Activated CD4-positive, alpha-beta T cell treated with anti-CD3 and anti-CD28 coated beads, Interleukin-2, amount 10 ng/mL, durations not matched to agents 7 days and 5 days (primary cell): ENCODE data around the gene SELENOS. TPM values are rescaled to one million over a fixed set of nuclear protein-coding genes. Genes with fewer than 3 reads are reported as not detected.

ENCODE experiments used
- CTCF ChIA-PET: fragments of 350-600 bp; sonication (Branson Sonifier 250); formaldehyde crosslinking; loops from one replicate; lab custom pipeline; 2021; ENCODE audit warnings: antibody characterized with exemption; lab: Charles Lee
- POLR2A ChIA-PET: fragments of 350-600 bp; sonication (Branson Sonifier 250); formaldehyde crosslinking; loops from one replicate; lab custom pipeline; 2021; ENCODE audit warnings: antibody characterized with exemption; lab: Charles Lee
- DNase-seq: peaks from one replicate; pipeline ENCODE4 v3.0.0-alpha.2; 2020
- H3K27ac Mint-ChIP-seq: one replicate; pipeline ENCODE4 v1.8.0; 2021; ENCODE audit warnings: mild to moderate bottlenecking, moderate library complexity, mixed read lengths
- H3K27me3 Mint-ChIP-seq: one replicate; pipeline ENCODE4 v1.8.0; 2021; ENCODE audit warnings: mixed read lengths
- H3K36me3 Mint-ChIP-seq: one replicate; pipeline ENCODE4 v1.8.0; 2021; ENCODE audit warnings: low read depth, mixed read lengths
- H3K4me1 Mint-ChIP-seq: one replicate; pipeline ENCODE4 v1.8.0; 2021; ENCODE audit warnings: mixed read lengths
- H3K4me3 Mint-ChIP-seq: one replicate; pipeline ENCODE4 v1.8.0; 2021; ENCODE audit warnings: mild to moderate bottlenecking, moderate library complexity, mixed read lengths
- H3K9me3 Mint-ChIP-seq: one replicate; pipeline ENCODE4 v1.8.0; 2021; ENCODE audit warnings: mixed read lengths
- total RNA-seq, 2 experiments: library from RNA; stranded (reverse); gene quantifications; one replicate each; pipeline ENCODE4 v1.2.3, GENCODE V29; 2021

The SELENOS gene
- total RNA-seq, 2 experiments from 2014 or later, result 29.1 to 29.7 TPM

GRCh38 chr15:101286471-101287114 is 9.3 kb upstream of the SELENOS start:
- no peak for DNase-seq
- no peaks in the 10 kb centered on the region for H3K27me3 Mint-ChIP-seq
- H3K36me3 Mint-ChIP-seq, result peaks cover 72% of the 10 kb centered on the region
- H3K9me3 Mint-ChIP-seq, result no peaks in the 10 kb centered on the region
- POLR2A ChIA-PET, result no interaction called here
- H3K4me1 Mint-ChIP-seq, result peaks cover 34% of the 10 kb centered on the region
- no peak overlapping the region for H3K4me3 Mint-ChIP-seq
- H3K27ac Mint-ChIP-seq, result peak overlapping the region; percentile 68
- CTCF ChIA-PET, result interaction anchor here (1.2 to 3.6 kb wide), 5 partner anchors 7 to 427 kb away, joined by 3 to 16 read pairs (median 3); no protein-coding TSS in a partner anchor

GRCh38 chr15:101283931-101284330 is 6.6 kb upstream of the SELENOS start:
- no peak for DNase-seq
- CTCF ChIA-PET, result interaction anchor here (0.6 to 1.6 kb wide), 7 partner anchors 10 to 934 kb away, joined by 3 to 6 read pairs (median 3); no protein-coding TSS in a partner anchor
- Mint-ChIP-seq H3K4me3 (no peak overlapping the region), H3K27ac (no peak overlapping the region), H3K4me1 (peaks cover 21% of the 10 kb centered on the region), H3K9me3 (no peaks in the 10 kb centered on the region), H3K27me3 (no peaks in the 10 kb centered on the region), H3K36me3 (peaks cover 77% of the 10 kb centered on the region)
- POLR2A ChIA-PET, result no interaction called here

- no peak overlapping the region for H3K4me3 Mint-ChIP-seq
- no peak overlapping the region for H3K27ac Mint-ChIP-seq
- no peaks in the 10 kb centered on the region for H3K27me3 Mint-ChIP-seq
- DNase-seq, result no peak
- H3K36me3 Mint-ChIP-seq, result peaks cover 52% of the 10 kb centered on the region
- CTCF ChIA-PET, result interaction anchor here (2.5 kb wide), 1 partner anchor 8 kb away, joined by 11 read pairs; no protein-coding TSS in a partner anchor
- H3K9me3 Mint-ChIP-seq, result no peaks in the 10 kb centered on the region
- POLR2A ChIA-PET, result interaction anchor here (0.7 kb wide), 1 partner anchor 12 kb away, joined by 3 read pairs; no protein-coding TSS in a partner anchor
- H3K4me1 Mint-ChIP-seq, result peaks cover 21% of the 10 kb centered on the region
Measured at GRCh38 chr15:101280007-101280406, 2.7 kb upstream of the SELENOS start.

- ChIA-PET POLR2A (no interaction called here), CTCF (interaction anchor here (0.9 to 2.5 kb wide), 4 partner anchors 10 to 16 kb away, joined by 3 to 11 read pairs (median 3); no protein-coding TSS in a partner anchor)
- DNase-seq, result no peak
- H3K27me3 Mint-ChIP-seq, result no peaks in the 10 kb centered on the region
- H3K4me1 Mint-ChIP-seq, result peaks cover 29% of the 10 kb centered on the region
- peak overlapping the region; percentile 82 for H3K4me3 Mint-ChIP-seq
- peaks cover 56% of the 10 kb centered on the region for H3K36me3 Mint-ChIP-seq
- H3K27ac Mint-ChIP-seq, result peak overlapping the region; percentile 86
- no peaks in the 10 kb centered on the region for H3K9me3 Mint-ChIP-seq
Measured at GRCh38 chr15:101277943-101278564, 769 bp upstream of the SELENOS start.

- Mint-ChIP-seq H3K4me1 (peaks cover 29% of the 10 kb centered on the region), H3K27me3 (no peaks in the 10 kb centered on the region), H3K27ac (peak overlapping the region; percentile 93), H3K9me3 (no peaks in the 10 kb centered on the region), H3K4me3 (peak overlapping the region; percentile 91), H3K36me3 (peaks cover 51% of the 10 kb centered on the region)
- peak; percentile 22 for DNase-seq
- POLR2A ChIA-PET, result no interaction called here
- CTCF ChIA-PET, result interaction anchor here (0.7 to 3.1 kb wide), 4 partner anchors 9 to 44 kb away, joined by 3 to 14 read pairs (median 4); partner anchors contain the start of gene SNRPA1
Measured at GRCh38 chr15:101276501-101277037, 716 bp downstream of the SELENOS start.

GRCh38 chr15:101275018-101275417 is 2.3 kb downstream of the SELENOS start:
- Mint-ChIP-seq H3K27me3 (no peaks in the 10 kb centered on the region), H3K27ac (peak overlapping the region; percentile 69), H3K9me3 (no peaks in the 10 kb centered on the region), H3K4me3 (peak overlapping the region; percentile 91), H3K4me1 (peaks cover 29% of the 10 kb centered on the region), H3K36me3 (peaks cover 48% of the 10 kb centered on the region)
- no peak for DNase-seq
- ChIA-PET CTCF (interaction anchor here (1.2 to 3.1 kb wide), 5 partner anchors 11 to 268 kb away, joined by 3 to 14 read pairs (median 3); partner anchors contain the start of gene SNRPA1), POLR2A (interaction anchor here (0.5 kb wide), 1 partner anchor 174 kb away, joined by 3 read pairs; no protein-coding TSS in a partner anchor)

- DNase-seq, result no peak
- no peak overlapping the region for H3K4me3 Mint-ChIP-seq
- H3K27me3 Mint-ChIP-seq, result no peaks in the 10 kb centered on the region
- POLR2A ChIA-PET, result no interaction called here
- no peak overlapping the region for H3K27ac Mint-ChIP-seq
- H3K4me1 Mint-ChIP-seq, result peaks cover 29% of the 10 kb centered on the region
- CTCF ChIA-PET, result interaction anchor here (0.7 to 3.1 kb wide), 6 partner anchors 11 to 257 kb away, joined by 3 to 14 read pairs (median 4); partner anchors contain the start of gene SNRPA1
- no peaks in the 10 kb centered on the region for H3K9me3 Mint-ChIP-seq
- H3K36me3 Mint-ChIP-seq, result peaks cover 47% of the 10 kb centered on the region
Measured at GRCh38 chr15:101273534-101273933, 3.8 kb downstream of the SELENOS start.

GRCh38 chr15:101272584-101272983 is 4.7 kb downstream of the SELENOS start:
- H3K4me1 Mint-ChIP-seq, result peaks cover 23% of the 10 kb centered on the region
- CTCF ChIA-PET, result interaction anchor here (1.0 to 2.9 kb wide), 5 partner anchors 15 to 256 kb away, joined by 3 to 12 read pairs (median 3); no protein-coding TSS in a partner anchor
- no peak overlapping the region for H3K27ac Mint-ChIP-seq
- POLR2A ChIA-PET, result no interaction called here
- DNase-seq, result no peak
- peaks cover 47% of the 10 kb centered on the region for H3K36me3 Mint-ChIP-seq
- no peaks in the 10 kb centered on the region for H3K9me3 Mint-ChIP-seq
- no peak overlapping the region for H3K4me3 Mint-ChIP-seq
- no peaks in the 10 kb centered on the region for H3K27me3 Mint-ChIP-seq

- CTCF ChIA-PET, result interaction anchor here (0.6 to 3.1 kb wide), 4 partner anchors 11 to 506 kb away, joined by 3 to 26 read pairs (median 4); no protein-coding TSS in a partner anchor
- no peak overlapping the region for H3K27ac Mint-ChIP-seq
Measured at GRCh38 chr15:101269479-101270223, 7.6 kb downstream of the SELENOS start.

GRCh38 chr15:101267320-101268104 is 9.8 kb downstream of the SELENOS start:
- no peak for DNase-seq
- Mint-ChIP-seq H3K27ac (no peak overlapping the region), H3K4me3 (no peak overlapping the region), H3K27me3 (no peaks in the 10 kb centered on the region), H3K9me3 (no peaks in the 10 kb centered on the region), H3K36me3 (peaks cover 16% of the 10 kb centered on the region), H3K4me1 (peaks cover 3% of the 10 kb centered on the region)
- POLR2A ChIA-PET, result no interaction called here
- CTCF ChIA-PET, result interaction anchor here (0.5 to 3.2 kb wide), 8 partner anchors 9 to 259 kb away, joined by 3 to 26 read pairs (median 4); partner anchors contain the start of gene CHSY1

More at GRCh38 chr15:101269479-101270223, 7.6 kb downstream of the SELENOS start:
- POLR2A ChIA-PET, result no interaction called here
- Mint-ChIP-seq H3K27me3 (no peaks in the 10 kb centered on the region), H3K36me3 (peaks cover 37% of the 10 kb centered on the region), H3K4me1 (peaks cover 4% of the 10 kb centered on the region), H3K4me3 (no peak overlapping the region), H3K9me3 (no peaks in the 10 kb centered on the region)
- DNase-seq, result no peak

GRCh38 chr15:101266787-101267186 is 10.5 kb downstream of the SELENOS start:
- Mint-ChIP-seq H3K9me3 (no peaks in the 10 kb centered on the region), H3K4me3 (no peak overlapping the region), H3K36me3 (peaks cover 12% of the 10 kb centered on the region), H3K4me1 (peaks cover 3% of the 10 kb centered on the region), H3K27ac (no peak overlapping the region), H3K27me3 (no peaks in the 10 kb centered on the region)
- POLR2A ChIA-PET, result no interaction called here
- CTCF ChIA-PET, result interaction anchor here (0.7 to 3.2 kb wide), 5 partner anchors 9 to 1327 kb away, joined by 3 to 26 read pairs (median 5); partner anchors contain the start of gene CHSY1
- DNase-seq, result no peak
